GM18517 (cell line): ENCODE results near the gene PLEKHM3.
"Not testable (repeated sequence)": the region's sequence is repeated elsewhere in the genome, so short reads cannot be mapped to it uniquely, and the experiment has no call there.

ENCODE experiments used
- ATAC-seq: cut with Tn5 transposase; IDR thresholded peaks from one replicate; pipeline ENCODE4 v1.9.1; 2021; ENCODE audit warnings: mild to moderate bottlenecking, moderate library complexity; ENCODE audit not compliant: unreplicated experiment

The PLEKHM3 gene

DNA sequence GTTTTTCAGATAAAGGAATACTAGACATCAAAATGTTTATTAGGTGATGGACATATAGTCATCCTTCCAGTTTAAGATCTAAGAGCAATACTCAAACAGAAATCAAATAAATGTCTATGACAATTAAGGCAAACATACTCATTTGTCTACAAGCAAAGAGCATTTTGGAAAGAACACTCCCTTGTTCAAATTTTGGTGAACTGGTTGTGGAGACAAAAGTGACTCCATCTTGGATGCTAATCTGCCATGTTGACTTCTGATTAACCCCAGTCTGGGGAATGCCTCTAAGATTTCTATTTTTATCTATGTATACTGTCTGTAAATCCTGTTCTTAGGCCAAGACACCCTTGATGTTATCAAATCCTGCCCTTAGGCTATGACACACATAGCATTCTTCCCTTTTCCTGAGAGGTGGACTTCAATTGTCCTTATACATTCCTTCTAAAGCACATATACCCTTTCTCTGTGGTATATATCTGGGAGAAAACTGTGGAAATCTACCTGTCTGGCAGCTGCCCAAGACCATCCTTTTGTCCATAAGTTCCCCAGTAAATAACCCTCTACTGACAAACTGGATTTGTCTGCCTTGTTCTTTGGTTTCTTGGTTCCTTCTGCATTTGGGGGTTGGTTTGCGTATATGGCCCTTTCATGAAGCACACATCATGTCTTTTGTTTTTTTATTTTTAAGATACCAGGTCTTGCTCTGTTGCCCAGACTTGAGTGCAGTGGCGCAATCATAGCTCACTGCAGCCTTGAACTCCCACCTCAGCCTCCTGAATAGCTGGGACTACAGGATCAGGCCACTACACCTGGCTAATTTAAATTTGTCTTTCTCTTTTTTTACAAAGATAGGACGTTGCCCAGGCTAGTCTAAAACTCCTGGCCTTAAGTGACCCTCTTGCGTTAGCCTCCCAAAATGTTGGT, 12.5 kb upstream of the PLEKHM3 start:
- ATAC-seq = no peak

DNA sequence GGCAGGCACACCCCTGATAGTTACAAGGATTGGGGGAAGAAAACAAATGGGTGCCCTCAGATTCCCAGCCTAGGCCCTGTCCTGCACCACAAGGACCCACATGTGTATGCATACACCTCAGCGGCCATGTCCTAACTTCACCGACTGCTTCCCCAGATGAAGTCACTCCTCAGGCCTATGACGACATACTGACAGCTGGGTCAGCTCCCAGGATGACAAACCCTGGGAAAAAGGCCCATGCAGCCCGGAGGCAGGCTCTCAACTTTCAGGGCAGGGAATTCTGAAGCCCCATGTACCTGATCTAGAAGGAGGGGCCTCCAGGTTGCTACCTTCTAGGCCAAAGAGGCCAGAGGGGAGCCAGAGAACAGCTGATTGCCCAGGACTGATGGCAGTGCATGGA, 11.0 kb upstream of the PLEKHM3 start:
- ATAC-seq = no peak

DNA sequence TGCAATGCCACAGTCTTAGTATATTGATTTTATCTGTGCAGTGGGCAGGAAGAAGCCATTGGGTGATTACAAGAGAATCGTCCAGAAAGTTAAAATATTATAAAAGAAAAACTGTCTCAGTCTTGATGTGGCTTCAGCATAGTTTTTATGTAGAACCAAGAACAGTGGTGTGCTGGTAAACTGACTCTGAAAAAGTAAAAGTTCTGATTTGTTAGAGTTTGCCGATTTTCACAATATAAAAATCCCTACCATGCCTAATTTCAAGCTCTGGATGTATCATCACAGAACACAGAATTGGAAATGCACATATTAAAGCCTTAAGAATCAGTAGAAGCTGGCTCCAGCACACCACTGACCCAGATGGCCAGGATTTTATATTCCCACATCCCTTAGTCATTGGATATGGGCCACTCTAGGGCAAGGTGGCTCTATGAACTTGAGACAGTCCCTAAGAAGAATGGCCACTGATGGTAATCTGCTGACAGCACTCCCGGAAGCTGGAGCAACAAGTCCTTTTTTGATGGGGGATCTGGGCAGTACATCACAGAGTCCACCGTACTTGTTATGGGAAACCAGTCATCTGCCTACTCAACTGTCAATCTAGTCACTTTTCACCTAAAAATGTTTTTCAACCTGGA, 9.3 kb upstream of the PLEKHM3 start:
- ATAC-seq = no peak

DNA sequence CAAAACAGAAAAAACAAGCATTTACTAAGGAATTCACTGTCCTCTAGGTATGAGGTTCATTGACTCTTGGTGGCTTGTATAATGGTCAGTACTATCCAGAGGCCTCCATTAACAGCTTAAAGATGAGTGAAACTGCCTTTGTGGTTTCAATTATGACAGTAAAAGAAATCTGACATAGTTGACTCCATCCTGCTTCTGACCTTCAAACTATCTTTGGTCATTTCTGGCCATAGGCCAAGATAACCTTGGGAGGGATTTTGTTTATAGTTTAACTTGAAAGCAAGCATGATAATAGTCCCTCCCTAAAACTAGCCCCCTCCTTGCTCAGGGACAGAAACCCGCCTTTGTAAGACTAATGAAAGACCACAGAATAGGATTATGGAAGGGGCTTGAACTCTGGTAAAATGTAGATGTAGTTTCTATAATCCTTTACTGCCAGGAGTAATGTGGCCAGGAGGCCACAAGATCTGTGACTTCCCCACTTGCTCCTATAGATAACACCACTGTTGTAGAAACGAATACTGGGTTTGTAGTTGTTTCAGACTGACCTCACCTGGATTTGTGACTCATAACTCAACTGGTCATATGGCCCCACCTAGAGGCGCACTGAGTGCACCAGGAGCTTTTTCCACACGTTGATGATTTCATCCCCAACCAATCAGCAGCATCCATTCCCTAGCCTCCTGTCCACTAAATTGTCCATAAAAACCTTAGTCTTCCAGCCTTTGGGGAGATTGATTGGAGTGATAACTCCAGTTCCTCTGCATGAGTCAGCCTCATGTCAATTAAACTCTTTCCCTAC, 8.6 kb upstream of the PLEKHM3 start:
- peak; percentile 88 for ATAC-seq

DNA sequence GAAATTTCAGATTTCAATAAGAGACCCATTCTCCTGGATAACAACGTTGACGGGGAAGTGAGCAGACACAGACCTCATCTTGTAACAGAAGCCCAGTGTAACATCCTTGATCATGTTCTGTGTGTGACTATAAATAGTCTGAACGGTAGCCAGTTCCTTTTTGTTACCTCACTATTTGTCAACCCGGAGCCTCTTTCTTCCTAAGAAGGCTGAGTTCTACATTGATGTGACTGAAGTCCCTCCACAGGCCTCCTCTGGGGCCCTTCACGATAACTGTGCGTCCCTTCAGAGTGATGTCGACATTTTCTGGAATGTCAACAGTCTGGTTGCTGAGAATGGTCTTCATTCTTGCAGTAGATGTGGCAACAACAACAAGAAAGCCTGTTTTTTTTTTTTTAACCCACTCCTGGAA, 6.3 kb upstream of the PLEKHM3 start:
- ATAC-seq = no peak

DNA sequence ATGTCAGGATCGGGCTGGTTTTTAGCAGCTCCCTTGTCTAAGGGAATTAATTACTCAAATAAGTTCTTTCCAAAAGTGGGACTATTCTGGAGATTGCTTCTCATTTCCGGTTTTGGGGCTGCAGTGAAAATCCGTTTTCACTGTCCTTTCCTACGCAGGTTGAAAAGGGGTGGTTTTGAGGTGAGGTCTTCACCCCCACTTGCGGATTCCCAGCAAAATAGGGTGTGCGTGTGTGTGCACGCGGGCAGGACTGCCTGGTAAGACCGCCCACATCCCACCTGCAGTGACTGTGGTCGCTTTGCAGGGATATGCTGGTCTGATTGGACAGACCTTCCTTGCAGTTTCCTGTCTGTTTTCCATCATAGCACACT, 472 bp upstream of the PLEKHM3 start:
- peak; percentile 8 for ATAC-seq

DNA sequence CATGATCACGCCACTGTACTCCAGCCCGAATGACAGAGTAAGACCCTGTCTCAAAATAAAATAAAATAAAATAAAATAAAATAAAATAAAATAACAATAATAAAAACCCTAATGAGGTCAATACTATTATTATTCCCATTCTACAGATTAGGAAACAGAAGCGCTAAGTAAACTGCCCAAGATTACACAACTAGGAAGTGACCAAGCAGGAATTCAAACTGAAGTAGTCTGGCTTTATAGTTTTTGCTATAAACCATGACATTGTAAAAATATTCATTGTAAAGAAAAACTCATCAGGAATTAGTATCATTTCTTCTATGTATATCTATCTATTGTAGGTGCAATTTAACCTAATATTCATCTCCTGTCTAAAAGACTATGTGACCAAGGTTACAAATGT, 1.2 kb downstream of the PLEKHM3 start:
- ATAC-seq = no peak

DNA sequence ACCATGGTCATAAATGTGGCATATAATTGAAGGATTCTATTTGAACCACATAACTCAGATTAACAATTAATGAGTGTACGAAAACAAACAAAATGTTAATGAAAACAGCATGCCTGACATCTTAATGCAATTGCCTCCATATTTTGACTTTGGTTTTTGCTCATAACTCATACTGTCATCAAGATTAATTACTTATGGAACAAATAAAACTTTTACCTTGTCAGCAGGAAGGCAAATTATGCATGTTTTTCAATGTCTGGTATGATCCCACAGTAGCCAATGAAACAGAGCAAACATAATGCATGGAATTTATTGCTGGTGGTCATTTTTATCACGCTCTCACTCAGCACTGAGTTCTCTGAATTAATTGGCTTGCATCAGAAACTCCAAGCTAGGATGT, 5.1 kb downstream of the PLEKHM3 start:
- no peak for ATAC-seq

DNA sequence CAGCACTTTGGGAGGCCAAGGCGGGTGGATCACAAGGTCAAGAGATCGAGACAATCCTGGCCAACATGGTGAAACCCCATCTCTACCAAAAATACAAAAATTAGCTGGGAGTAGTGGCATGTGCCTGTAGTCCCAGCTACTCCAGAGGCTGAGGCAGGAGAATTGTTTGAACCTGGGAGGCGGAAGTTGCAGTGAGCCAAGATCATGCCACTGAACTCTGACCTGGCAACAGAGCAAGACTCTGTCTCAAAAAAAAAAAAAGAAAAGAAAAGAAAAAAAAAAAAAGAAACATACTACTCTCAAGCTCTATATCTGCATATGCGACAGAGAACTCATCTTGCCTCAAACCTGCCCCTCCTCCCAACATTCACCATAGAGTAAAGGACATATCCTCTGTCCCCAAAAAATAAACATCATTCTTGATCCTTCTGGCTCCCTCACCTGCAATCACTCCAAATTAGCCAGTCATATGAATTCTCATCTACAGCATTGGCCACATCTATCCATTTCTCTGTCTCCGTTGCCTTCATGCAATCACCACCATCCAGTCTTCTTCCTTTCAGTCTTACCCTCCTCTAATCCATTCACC, 7.1 kb downstream of the PLEKHM3 start:
- not testable (repeated sequence) for ATAC-seq

DNA sequence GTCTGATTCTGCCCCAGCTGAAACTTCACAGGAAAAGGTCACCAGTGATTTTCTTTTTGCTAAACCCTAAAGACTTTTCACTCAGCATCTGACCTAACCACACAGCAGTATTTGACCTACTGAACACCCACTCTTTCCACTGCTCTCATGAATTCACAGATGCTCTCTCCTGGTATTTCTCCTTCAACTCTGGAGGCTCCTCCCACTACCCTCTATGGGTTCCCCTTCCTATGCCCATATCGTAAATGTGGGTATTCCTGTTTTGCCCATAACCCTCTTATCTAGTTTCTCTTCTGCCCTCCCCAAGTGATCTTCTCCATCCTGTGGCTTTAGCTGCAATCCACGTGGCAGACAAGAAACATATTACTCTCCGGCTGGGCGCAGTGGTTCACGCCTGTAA, 7.6 kb downstream of the PLEKHM3 start:
- ATAC-seq = no peak

DNA sequence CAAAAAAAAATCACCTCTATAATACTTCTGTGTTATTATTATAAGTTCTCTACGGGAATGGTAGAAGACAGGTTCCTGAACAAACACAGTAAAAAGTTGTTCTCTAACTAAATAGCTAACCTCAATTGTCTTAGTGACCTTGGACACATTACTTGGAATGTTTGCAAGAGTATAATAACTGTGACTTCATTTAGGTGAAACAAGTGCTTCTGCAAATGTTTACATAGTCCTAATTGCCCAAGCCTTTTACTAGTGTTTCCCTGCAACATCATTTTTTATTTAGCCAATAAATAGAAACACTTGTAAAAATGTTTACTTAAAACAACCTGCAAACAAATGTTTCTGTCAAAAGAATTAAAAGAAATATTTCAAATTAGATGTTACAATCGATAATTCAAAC, 9.9 kb downstream of the PLEKHM3 start:
- ATAC-seq = no peak

DNA sequence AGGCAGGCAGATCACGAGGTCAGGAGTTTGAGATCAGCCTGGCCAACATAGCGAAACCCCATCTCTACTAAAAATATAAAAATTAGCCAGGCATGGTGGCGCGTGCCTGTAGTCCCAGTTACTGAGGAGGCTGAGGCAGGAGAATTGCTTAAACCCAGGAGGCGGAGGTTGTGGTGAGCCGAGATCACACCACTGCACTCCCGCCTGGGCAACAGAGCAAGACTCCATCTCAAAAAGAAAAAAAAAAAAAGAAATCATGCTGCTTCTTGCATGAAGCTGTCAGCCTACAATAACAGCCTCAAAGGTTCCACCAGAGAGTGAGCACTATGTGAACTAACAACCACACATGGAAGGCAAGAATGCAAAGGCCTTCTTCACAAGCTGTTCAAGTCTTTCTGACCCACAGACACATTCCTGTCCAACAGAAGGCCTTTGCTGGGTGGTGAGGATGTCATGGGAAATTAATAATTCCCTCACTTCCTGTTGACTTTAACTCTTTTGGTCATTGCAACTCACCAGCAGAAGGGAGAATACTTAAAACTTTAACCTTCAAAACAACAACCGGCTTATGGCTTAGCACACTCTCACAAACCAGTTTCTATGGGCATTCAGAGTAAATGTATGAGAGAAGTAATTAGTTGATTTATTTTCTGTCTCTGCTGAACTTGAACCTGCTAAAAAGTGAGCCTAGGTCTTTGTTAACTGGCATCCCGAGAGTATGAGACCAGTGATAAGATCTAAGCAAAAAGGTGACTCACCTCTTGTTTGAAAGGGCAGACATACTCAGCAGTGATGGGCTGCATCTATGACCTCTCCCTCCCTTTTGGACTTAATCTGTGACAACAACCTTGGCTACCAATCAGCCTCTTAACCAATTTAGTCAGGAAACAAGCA, 11.8 kb downstream of the PLEKHM3 start:
- ATAC-seq = no peak

DNA sequence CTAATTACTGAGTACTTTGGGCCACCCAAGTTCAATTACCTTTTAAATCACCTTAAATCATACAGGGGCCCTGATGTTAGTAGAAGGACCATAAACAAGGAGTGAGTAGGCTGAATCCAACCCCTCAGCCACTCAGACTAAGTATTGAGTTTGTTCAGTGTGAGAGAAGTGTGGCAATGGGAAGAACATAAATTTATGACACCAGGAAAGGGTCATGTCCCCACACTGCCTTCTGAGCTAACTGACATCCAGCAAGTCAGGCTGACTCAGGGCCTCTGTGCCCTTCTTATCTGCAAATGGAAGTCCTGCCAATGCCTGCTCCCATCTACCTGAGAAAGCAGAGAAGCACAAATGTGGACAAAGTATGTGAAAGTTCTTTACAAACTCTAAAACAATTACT, 12.9 kb downstream of the PLEKHM3 start:
- ATAC-seq = no peak

DNA sequence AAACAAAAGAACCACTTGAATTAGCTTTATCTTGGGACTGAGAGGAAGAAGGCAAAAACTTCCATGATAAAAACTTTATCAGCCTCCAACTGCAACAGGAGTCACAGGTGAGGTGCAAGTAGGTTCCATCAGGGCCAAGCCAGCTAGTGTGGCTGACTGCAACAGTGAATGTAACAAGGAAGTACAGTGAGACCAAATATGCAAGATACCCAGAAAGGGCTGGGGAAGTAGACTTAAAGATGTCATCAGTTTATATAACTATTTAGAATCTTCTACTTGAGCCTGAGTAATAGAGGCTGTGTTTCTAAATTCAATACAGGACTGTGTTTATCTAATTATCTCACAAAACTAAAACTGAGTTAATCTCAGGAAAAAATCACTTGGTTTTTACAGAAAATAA, 14.8 kb downstream of the PLEKHM3 start:
- ATAC-seq = no peak

DNA sequence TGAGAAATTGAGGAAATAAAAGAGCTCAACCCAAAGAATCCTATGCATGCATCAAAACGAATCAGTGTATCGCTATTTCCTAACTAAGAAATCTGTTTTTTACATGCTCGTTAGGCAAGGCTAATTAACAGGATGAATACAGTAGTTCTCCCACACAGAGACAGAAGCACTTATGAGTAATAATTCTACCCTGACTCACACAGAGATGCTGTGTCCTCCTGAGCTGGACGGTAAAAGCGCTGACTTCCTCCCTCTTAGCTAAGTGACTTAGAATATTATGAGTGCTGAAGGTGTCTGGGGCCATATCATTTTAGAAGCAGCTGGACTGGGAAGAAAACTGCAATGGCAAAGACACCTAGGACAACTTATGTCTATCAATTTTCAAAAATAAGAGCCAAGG, 18.5 kb downstream of the PLEKHM3 start:
- no peak for ATAC-seq

DNA sequence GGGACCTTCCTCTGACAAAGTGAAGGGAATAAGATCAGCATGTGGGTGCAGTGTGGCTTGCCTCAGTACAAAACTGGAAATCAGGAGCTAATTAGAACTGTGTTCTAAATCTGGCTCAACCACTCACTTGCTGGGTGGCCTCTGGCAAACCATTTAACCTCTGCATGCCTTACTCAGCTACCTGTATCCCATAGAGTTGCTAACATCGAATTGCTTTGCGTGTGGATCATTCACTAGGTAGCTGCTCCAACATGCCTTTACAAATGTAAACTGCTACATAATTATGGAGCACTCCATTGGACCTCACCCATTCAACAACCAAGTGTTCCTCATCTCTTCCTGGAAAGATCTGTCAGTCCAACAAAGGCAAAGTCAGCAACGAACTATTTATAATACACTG, 19.0 kb downstream of the PLEKHM3 start:
- no peak for ATAC-seq

DNA sequence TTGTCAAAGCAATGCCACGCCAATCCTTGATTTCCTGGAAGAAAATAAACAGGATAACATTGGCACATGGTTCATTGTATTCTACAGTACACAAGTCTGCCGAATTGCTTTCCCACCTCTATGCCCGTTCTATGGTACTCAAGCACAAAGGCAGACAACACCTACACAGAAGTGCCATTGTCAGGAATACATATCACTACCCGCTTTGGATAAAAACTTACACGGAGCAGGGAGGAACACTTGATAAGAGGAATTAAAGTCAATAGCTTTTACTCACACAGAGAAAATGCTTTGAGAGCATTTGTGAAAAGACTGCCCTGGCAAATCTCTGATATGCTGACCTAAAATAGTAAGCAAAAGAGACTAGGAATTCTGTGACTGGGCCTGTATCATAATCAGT, 23.4 kb downstream of the PLEKHM3 start:
- ATAC-seq = no peak

DNA sequence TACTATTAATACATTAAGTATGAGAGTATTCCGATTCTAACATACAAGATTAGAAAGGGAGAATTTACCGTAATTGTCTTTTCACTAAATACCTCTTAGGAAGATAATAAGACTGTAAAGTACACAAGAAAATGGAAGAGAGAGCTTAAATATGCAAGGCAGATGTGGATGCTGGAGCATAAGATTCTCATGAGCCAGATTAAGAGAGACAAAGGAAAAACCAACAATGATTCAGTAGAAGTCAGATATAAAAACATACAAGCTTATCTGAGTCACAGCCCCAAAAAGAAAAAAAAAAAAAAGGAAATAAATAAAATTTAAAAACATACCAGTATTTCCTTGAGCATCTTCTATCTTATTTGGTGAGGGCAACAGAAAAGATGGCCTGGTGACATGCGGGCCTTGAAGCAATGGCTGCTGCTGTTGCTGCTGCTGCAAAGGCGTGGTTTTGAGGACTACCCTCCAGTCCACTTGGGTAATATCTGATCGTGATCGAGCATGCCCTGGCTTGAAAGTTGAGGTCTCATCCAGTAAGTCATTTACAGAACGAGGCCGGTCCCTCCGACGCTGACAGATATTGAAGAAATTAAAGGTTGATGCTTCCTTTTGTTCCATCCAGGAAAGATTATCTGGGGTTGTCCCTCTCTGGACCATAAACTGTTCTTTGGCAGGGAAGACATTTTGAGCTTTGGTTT, 24.5 kb downstream of the PLEKHM3 start:
- no peak for ATAC-seq

DNA sequence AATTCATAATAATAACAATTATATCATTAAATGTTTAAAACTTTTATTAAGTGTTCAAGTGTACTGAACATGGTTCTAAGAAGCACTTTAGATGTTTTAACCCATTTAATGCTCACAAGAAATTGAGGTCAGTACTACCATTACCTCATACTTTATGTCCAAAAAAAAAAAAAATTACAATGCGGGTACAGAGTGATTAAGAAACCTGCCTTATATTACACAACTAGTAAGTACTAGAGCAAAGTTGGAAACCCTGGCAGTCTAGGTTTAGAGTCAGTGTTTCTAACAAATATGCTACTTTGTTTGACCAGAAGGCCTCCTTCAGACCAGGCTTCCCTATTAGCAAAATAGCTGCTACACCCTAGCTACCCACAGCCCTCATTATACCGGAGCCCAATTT, 28.5 kb downstream of the PLEKHM3 start:
- no peak for ATAC-seq

DNA sequence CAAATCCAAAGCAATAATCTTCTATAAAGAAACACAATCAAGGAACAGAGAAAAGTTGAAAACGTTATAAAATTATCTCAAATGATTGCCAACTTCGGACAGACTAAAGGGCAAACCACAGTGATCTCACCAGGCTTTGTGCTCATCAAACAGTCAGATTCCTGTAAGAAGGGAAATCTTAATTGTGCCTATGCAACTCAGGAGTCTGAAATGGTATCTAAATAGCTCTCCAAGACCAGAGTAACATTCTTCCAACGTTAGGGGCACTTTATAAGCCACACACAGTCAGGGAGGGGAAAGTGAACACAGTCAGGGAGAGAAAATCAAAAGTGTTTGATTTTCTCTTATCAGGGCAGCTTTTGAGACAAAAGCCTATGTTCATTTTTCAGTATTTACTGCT, 29.4 kb downstream of the PLEKHM3 start:
- ATAC-seq = no peak
